SK-N-MC (cell line): Measurements from ENCODE around the gene KCNT2.
A peak's percentile ranks its signal among the peaks of the same experiment; 100 is the strongest.
"Not testable (repeated sequence)": the region's sequence is repeated elsewhere in the genome, so short reads cannot be mapped to it uniquely, and the experiment has no call there.

Experiments
- DNase-seq: peaks from one replicate; pipeline ENCODE4 v3.0.0-alpha.2; 2011; ENCODE audit warnings: low read depth, low spot score
- H3K27ac ChIP-seq: fragments of 200-600 bp; sonication (generic); 2 replicates; pipeline ENCODE4 v1.5.1; 2016; ENCODE audit warnings: mixed run types
- H3K36me3 ChIP-seq: fragments of 200-600 bp; sonication (generic); 2 replicates; pipeline ENCODE4 v1.6.1; 2017; ENCODE audit warnings: antibody characterized with exemption, low read length, mixed read lengths; ENCODE audit not compliant: insufficient read depth
- H3K4me3 ChIP-seq: fragments of 200-600 bp; sonication (generic); 2 replicates; pipeline ENCODE4 v1.5.1; 2016
- H3K9ac ChIP-seq: fragments of 200-600 bp; sonication (generic); 2 replicates; pipeline ENCODE4 v1.8.0; 2017; ENCODE audit warnings: mixed run types, mixed read lengths; ENCODE audit not compliant: insufficient read length
- H3K9me3 ChIP-seq: fragments of 200-600 bp; sonication (generic); 2 replicates; pipeline ENCODE4 v1.6.1; 2017; ENCODE audit warnings: low read depth, mild to moderate bottlenecking, antibody characterized with exemption, low read length, moderate library complexity, mixed read lengths
- EZH2 ChIP-seq: fragments of 200-600 bp; sonication (generic); IDR thresholded peaks from one replicate; pipeline ENCODE4 v1.6.1; 2017; ENCODE audit warnings: antibody characterized with exemption
- FOXP2 ChIP-seq: optimal IDR thresholded peaks from 2 replicates; pipeline ENCODE3; 2011; ENCODE audit warnings: mild to moderate bottlenecking, moderate library complexity; ENCODE audit not compliant: insufficient read depth; ENCODE audit errors: extremely low read length, control extremely low read depth
- POLR2AphosphoS5 ChIP-seq: IDR thresholded peaks from 2 replicates; pipeline ENCODE4 v1.6.1; 2012; ENCODE audit warnings: mild to moderate bottlenecking, low read depth, low read length, borderline replicate concordance

KCNT2 gene

GRCh38 chr1:196308176-196308575 is 300.1 kb downstream of the KCNT2 start:
- Histone ChIP-seq H3K9me3 (peaks cover 8% of the 10 kb centered on the region), H3K4me3 (no peak overlapping the region), H3K9ac (no peak overlapping the region), H3K36me3 (no peaks in the 10 kb centered on the region), H3K27ac (no peak overlapping the region)
- DNase-seq: no peak
- TF ChIP-seq POLR2AphosphoS5: no peak
- TF ChIP-seq EZH2: no peak
- no peak for TF ChIP-seq FOXP2

DNA sequence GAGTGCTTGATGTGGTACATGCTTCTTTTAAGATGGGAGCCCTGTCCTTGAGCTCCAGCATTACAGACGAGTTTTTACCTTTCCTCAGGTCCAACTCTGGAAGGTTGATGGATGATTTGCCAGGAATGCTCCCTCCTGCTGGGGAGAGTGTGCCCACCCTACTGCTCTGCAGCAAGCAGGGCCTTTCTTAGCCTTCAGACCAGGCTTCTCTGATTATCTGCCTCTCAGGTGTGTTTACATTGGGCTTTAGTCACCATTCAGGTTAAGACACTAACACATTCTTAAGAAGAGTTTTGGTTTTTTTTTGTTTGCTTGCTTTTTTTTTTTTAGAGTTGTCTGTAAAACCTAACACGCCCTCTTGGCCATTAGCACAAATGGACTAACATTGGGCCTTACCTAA is 301.8 kb downstream of the KCNT2 start:
- no peak overlapping the region for H3K4me3 ChIP-seq
- H3K9ac ChIP-seq: no peak overlapping the region
- H3K9me3 ChIP-seq: peaks cover 8% of the 10 kb centered on the region
- no peak for DNase-seq
- TF ChIP-seq FOXP2: no peak
- no peak for TF ChIP-seq POLR2AphosphoS5
- no peak for TF ChIP-seq EZH2
- no peaks in the 10 kb centered on the region for H3K36me3 ChIP-seq
- no peak overlapping the region for H3K27ac ChIP-seq

- H3K36me3 ChIP-seq: no peaks in the 10 kb centered on the region
- no peak overlapping the region for H3K9ac ChIP-seq
- peak overlapping the region; percentile 31 for H3K4me3 ChIP-seq
- DNase-seq: peak; percentile 67
- TF ChIP-seq POLR2AphosphoS5 (no peak; the same call in 1 of the 2 replicates), EZH2 (no peak), FOXP2 (no peak)
- H3K27ac ChIP-seq: peak overlapping the region; percentile 81
- H3K9me3 ChIP-seq: peaks cover 8% of the 10 kb centered on the region
These were observed 303.0 kb downstream of the KCNT2 start for GRCh38 chr1:196305216-196305615.

DNA sequence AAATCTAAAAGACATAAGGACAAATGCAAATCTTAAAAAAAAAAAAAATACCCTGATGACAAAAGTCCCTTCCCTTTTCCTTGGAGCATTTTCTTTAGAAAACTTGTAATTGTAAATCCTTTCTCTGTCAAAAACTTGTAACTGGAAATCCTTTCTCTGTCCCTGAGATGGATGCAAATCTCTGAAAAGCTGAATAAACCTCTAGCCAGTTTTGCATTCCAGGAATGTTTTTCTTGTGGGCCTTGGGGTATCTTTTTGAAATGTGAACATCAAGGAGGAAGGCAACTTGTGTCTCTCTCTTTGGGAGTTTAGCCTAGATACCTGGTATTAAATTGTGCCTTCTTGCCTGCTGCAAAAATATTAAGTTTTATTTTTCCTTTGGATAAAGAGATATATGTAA is 305.3 kb downstream of the KCNT2 start:
- Histone ChIP-seq H3K9ac (no peak overlapping the region), H3K4me3 (no peak overlapping the region), H3K36me3 (no peaks in the 10 kb centered on the region), H3K9me3 (peaks cover 3% of the 10 kb centered on the region), H3K27ac (no peak overlapping the region)
- TF ChIP-seq EZH2 (no peak), FOXP2 (no peak), POLR2AphosphoS5 (no peak)
- no peak for DNase-seq

- no peak overlapping the region for H3K9ac ChIP-seq
- no peak overlapping the region for H3K4me3 ChIP-seq
- DNase-seq: no peak
- no peak overlapping the region for H3K27ac ChIP-seq
- H3K36me3 ChIP-seq: no peaks in the 10 kb centered on the region
- TF ChIP-seq EZH2 (no peak), FOXP2 (no peak), POLR2AphosphoS5 (no peak)
- no peaks in the 10 kb centered on the region for H3K9me3 ChIP-seq
These were observed 305.8 kb downstream of the KCNT2 start for GRCh38 chr1:196302420-196302819.

- no peak for TF ChIP-seq POLR2AphosphoS5
- TF ChIP-seq FOXP2: no peak
- no peak for TF ChIP-seq EZH2
- DNase-seq: no peak
- no peak overlapping the region for H3K9ac ChIP-seq
- no peak overlapping the region for H3K4me3 ChIP-seq
- no peaks in the 10 kb centered on the region for H3K9me3 ChIP-seq
- no peaks in the 10 kb centered on the region for H3K36me3 ChIP-seq
- H3K27ac ChIP-seq: no peak overlapping the region
These were observed 312.5 kb downstream of the KCNT2 start for GRCh38 chr1:196295766-196296165.

DNA sequence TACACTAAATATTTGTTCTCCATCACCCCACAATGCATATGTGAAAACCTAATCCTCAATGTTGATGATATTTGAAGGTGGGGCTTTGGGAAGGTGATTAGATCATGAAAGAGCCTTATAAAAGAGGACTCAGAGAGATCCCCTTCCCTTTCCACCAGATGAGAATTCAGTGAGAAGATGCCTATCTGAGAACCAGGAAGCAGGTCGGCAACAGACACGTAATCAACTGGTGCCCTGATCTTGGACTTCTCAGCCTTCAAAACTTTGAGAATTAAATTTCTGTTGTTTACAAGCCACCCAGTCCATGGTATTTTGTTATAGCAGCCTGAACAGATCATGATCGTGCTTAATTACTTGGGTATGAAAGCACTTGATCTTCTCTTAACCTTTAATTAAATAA is 329.4 kb downstream of the KCNT2 start:
- Histone ChIP-seq H3K36me3 (no peaks in the 10 kb centered on the region), H3K9ac (no peak overlapping the region), H3K4me3 (no peak overlapping the region), H3K27ac (no peak overlapping the region), H3K9me3 (no peaks in the 10 kb centered on the region)
- no peak for DNase-seq
- TF ChIP-seq EZH2: no peak
- no peak for TF ChIP-seq FOXP2
- TF ChIP-seq POLR2AphosphoS5: no peak

DNA sequence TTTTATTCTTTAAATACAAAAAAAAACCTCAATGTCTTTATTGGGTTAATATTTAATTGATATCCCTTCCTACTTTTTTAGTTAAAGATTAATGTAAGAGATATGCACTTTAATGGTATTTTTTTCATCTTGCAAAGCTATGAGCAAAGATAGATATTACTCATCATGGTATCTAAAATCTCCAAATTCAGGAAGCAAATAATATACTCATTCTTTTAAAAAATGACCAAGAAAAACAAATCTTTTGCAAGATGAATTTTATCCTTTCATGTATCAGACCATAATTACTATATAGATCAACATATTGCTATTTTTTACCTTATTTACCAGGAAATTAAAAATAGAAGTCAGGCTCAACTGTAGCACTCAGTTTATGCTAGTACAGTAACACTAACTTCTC is 330.4 kb downstream of the KCNT2 start:
- Histone ChIP-seq H3K4me3 (no peak overlapping the region), H3K9ac (no peak overlapping the region), H3K27ac (no peak overlapping the region), H3K9me3 (no peaks in the 10 kb centered on the region), H3K36me3 (no peaks in the 10 kb centered on the region)
- no peak for TF ChIP-seq FOXP2
- no peak for TF ChIP-seq EZH2
- no peak for TF ChIP-seq POLR2AphosphoS5
- no peak for DNase-seq

DNA sequence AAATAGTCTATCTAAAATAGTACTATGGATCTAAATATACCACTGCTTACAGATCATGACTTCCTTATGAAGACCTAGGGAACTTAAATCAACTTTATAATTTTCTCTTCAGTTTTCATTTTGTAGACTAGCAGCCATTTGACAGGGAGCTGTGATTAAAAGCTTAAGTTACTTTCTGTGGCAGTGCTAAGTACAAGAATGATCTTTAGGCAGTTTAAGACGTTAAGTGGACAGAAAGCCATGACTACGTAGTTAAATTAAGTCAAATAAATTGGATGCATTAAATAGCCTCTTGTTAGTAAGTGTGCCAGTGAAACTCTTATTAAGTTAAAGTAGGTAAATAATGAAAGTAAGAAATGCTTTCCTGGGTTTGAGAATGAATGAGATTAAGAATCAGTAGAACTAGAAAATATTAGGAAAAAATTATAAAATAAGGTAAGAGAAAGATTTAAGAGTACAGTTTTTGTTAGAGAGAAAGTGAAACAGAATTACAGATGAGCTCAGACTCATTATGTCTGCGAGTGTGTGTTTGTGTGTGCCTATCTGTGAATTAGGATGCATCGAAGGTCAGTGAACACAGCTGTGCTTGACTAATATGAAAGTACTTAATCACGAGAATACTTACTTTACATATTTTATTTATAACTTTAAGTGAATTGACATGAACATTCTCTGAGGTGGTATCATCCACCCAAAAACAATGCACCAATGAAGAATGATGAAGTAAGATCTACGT is 336.9 kb downstream of the KCNT2 start:
- H3K9me3 ChIP-seq: no peaks in the 10 kb centered on the region
- TF ChIP-seq EZH2: no peak
- no peak for TF ChIP-seq FOXP2
- no peak for TF ChIP-seq POLR2AphosphoS5
- H3K27ac ChIP-seq: no peak overlapping the region
- no peaks in the 10 kb centered on the region for H3K36me3 ChIP-seq
- no peak overlapping the region for H3K4me3 ChIP-seq
- DNase-seq: no peak
- H3K9ac ChIP-seq: no peak overlapping the region

GRCh38 chr1:196263086-196263485 is 345.2 kb downstream of the KCNT2 start:
- H3K36me3 ChIP-seq, DNase-seq: not testable (repeated sequence)

More at GRCh38 chr1:196263086-196263485, 345.2 kb downstream of the KCNT2 start:
- H3K9me3 ChIP-seq, H3K9ac ChIP-seq, H3K27ac ChIP-seq, H3K4me3 ChIP-seq: not testable (repeated sequence)
